GM12873 (cell line): ENCODE measurements around the gene PEX6.

Experiments
- CTCF ChIP-seq: IDR thresholded peaks from 2 replicates; pipeline ENCODE4 v1.5.1; 2012; ENCODE audit warnings: low read depth, mild to moderate bottlenecking, moderate library complexity, low read length, control low read depth; ENCODE audit not compliant: insufficient read depth; ENCODE audit errors: missing control alignments

The PEX6 gene

GRCh38 chr6:42921801-42922200, 57.2 kb downstream of the PEX6 start:
- TF ChIP-seq CTCF = no peak

DNA sequence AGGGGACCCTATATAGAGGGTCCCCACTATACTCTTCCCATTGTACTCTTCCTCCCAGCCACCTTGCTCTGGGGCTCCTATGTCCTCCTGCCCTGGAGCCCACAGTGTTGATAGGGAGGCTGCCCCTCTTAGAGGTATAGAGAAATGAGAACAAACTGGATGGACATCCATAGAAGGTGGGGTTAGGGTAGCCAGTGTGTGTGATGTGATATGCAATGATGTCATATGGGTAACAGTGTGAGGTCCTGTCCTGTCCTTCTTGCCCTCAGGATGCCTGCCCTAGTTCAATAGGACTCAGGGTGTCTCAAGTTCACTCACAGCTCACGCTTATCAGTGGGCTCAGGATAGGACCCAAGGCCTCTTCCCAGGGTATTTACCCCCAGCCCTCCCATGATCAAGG, 62.7 kb downstream of the PEX6 start:
- TF ChIP-seq CTCF = no peak

DNA sequence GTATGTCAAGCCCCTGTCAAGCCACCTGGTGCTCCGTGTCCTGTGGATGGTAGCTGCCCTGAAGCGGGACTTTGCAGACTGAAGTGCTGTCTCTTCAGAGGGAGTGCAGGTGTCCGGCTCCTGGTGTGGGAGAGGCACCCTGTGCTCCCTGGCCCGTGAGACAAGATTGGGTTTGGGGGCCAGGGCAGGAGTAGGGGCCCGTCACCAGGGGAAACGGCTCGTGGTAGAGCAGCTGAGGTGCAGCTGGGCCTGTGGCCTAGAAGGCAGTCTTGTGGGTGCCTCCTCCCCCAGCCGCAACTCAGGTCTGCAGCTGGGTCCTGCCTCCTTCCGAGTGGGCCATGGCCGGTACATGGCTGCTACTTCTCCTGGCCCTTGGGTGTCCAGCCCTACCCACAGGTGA, 63.2 kb downstream of the PEX6 start, which contains the start of gene PTCRA:
TSS of gene PTCRA (plus strand) at position 322 of the 400 bp plus-strand sequence. CDS start at position 339, 17 bp downstream.
- TF ChIP-seq CTCF = no peak

GRCh38 chr6:42914546-42914945, 64.4 kb downstream of the PEX6 start:
- TF ChIP-seq CTCF = no peak
